Measurements from ENCODE around the gene RGL2. TPM values are rescaled to one million over a fixed set of nuclear protein-coding genes. Genes with fewer than 3 reads are reported as not detected.

RGL2 gene
- total and polyA plus RNA-seq, 2 of the 4 experiments (the other 2 are of a cell fraction), result 4.1 to 26.9 TPM

DNA sequence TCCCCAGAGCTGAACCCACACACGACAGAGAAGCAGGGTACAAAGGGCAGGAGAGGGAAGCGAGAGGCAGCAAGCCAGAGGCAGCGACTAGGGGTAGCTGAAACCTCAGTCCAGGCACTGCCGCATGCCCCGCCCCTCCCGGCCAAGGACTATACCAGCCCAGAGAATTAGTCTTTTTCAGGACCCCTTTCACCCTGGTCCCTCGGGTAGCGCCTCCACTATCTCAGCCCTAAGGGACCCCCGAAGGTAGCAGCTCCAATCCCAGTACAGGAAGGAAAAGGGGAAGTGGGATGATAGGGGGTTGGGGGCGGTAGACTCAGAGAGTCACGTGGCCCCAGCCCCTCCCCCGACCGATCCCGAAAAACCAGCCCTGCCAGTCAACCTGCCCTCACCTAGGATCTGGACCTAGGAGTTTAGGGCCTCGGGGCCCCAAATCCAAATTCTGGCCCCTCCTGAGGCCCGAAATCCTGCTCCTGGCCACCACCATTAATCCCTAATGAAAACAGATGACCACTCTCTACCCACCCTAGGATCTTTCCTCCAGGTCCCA lies 1.3 kb downstream of the RGL2 start:
- Histone ChIP-seq H2BK20ac (ENCODE audit: low read depth, low read length) (no peak overlapping the region), H3K9me3 (ENCODE audit: control insufficient read depth, insufficient read depth, low read length) (no peaks in the 10 kb centered on the region), H2BK15ac (ENCODE audit: low read depth, low read length) (no peak overlapping the region), H2AK9ac (replicated peaks; ENCODE audit: low read depth, low read length, poor library complexity) (peak overlapping the region; percentile 80), H3K18ac (ENCODE audit: low read depth, low read length) (no peak overlapping the region), H3K23ac (ENCODE audit: low read depth, low read length) (no peak overlapping the region), H3K9ac (ENCODE audit: low read depth, low read length) (peak overlapping the region; percentile 37), H3K36me3 (ENCODE audit: control insufficient read depth, insufficient read depth, low read length) (peaks cover 18% of the 10 kb centered on the region), H3K79me1 (ENCODE audit: low read depth in 1 of 2, low read length in 2 of 2) (peaks cover 15 to 33% of the 10 kb centered on the region in 2 experiments; a peak in 3 of 4 replicates), H4K91ac (ENCODE audit: insufficient read depth, low read depth, low read length) (no peak overlapping the region), H3K56ac (ENCODE audit: extremely low read depth, insufficient read depth, low read length) (no peak overlapping the region), H3K4me1 (ENCODE audit: control insufficient read depth, insufficient read depth, low read length) (no peaks in the 10 kb centered on the region), H2BK120ac (ENCODE audit: low read depth, low read length) (no peak overlapping the region), H4K5ac (ENCODE audit: low read depth, low read length) (no peak overlapping the region), H3K4me3 (ENCODE audit: insufficient read depth, low read depth, low read length) (peak overlapping the region; percentile 29), H4K8ac (ENCODE audit: low read depth in 2 of 2, low read length in 2 of 2) (peak overlapping the region in 1 of 2 experiments; percentile 46; a peak in 2 of 4 replicates), H2AK5ac (ENCODE audit: low read depth, low read length) (peak overlapping the region; percentile 11; the same call in 1 of the 2 replicates), H3K27ac (ENCODE audit: insufficient read depth, low read length) (peak overlapping the region; percentile 16; the same call in 1 of the 2 replicates), H3K27me3 (ENCODE audit: control insufficient read depth, insufficient read depth, low read length) (no peaks in the 10 kb centered on the region), H3K4me2 (ENCODE audit: low read depth, low read length) (peak overlapping the region; percentile 82), H4K20me1 (ENCODE audit: insufficient read depth, low read length) (peaks cover 9% of the 10 kb centered on the region), H3K4ac (ENCODE audit: low read depth, low read length) (peak overlapping the region; percentile 39), H3K9me1 (ENCODE audit: insufficient read depth, low read length) (no peaks in the 10 kb centered on the region), H2BK5ac (ENCODE audit: low read depth, low read length, poor library complexity, severe bottlenecking) (no peak overlapping the region), H2AFZ (replicated peaks; ENCODE audit: low read length, poor library complexity) (peak overlapping the region; percentile 87), H3K14ac (replicated peaks; ENCODE audit: low read depth, low read length) (peak overlapping the region; percentile 29; the same call in 1 of the 2 replicates)
- intact Hi-C loops (cut with micrococcal nuclease) (loop anchor here (5.0 kb wide), 1 partner anchor 120 kb away; the partner anchor contains the start of gene CUTA), in situ Hi-C loops (cut with MboI; ENCODE audit: low sequenced_read_pairs) (no loop called here), dilution Hi-C loops (cut with HindIII; ENCODE audit: low sequenced_read_pairs, unreplicated experiment) (no loop called here)
- ATAC-seq (ENCODE audit: low read depth) (peak; percentile 0; the same call in 1 of the 2 replicates), DNase-seq (no peak)
- ChIA-PET POLR2A (ENCODE audit: unreplicated experiment) (no interaction called here), CTCF (interaction anchor here (0.6 to 2.0 kb wide), 2 partner anchors 20 to 47 kb away, joined by 3 to 5 read pairs; partner anchors contain the start of gene B3GALT4)
- TF ChIP-seq CHD1 (IDR thresholded peaks at IDR 0.05; ENCODE audit: low read depth, low read length), result no peak
- TF ChIP-seq USF2 (IDR thresholded peaks at IDR 0.05; ENCODE audit: low read depth, low read length), result peak; percentile 85
- TF ChIP-seq CEBPB (IDR thresholded peaks at IDR 0.05; ENCODE audit: low read depth, low read length), result no peak
- WGBS, 2 experiments (ENCODE audit: extremely low coverage in 2 of 2, insufficient read length in 1 of 2), result 16% methylated on average over 5 of the region's 16 CpGs; no CpG with 5 or more reads in 1 of the 2 experiments
- no TSS peak for BruUV-seq (replicated peaks)

Measured in IMR-90 (cell line).